ENCODE results near the gene EXO5.
"Not testable (repeated sequence)": the region's sequence is repeated elsewhere in the genome, so short reads cannot be mapped to it uniquely, and the experiment has no call there.

The EXO5 gene

GRCh38 chr1:40532844-40533424 is 24.4 kb downstream of the EXO5 start:
- DNase-seq (ENCODE audit: low read depth, low spot score): no peak
- TF ChIP-seq POLR2AphosphoS5 (IDR thresholded peaks at IDR 0.05; ENCODE audit: borderline replicate concordance, low read depth, low read length) (no peak), FOXP2 (optimal IDR thresholded peaks at IDR 0.05; ENCODE audit: control extremely low read depth, extremely low read length, insufficient read depth) (no peak), EZH2 (IDR thresholded peaks at IDR 0.05) (no peak)
- Histone ChIP-seq H3K36me3 (ENCODE audit: insufficient read depth, low read length) (0 out of 2 replicates have a peak, but pooled peaks cover 5% of the 10 kb centered on the region), H3K9me3 (ENCODE audit: low read depth, low read length) (no peaks in the 10 kb centered on the region), H3K4me3 (peak overlapping the region; percentile 90), H3K9ac (ENCODE audit: insufficient read length) (peak overlapping the region; percentile 81), H3K27ac (no peak overlapping the region)

- TF ChIP-seq FOXP2 (optimal IDR thresholded peaks at IDR 0.05; ENCODE audit: control extremely low read depth, extremely low read length, insufficient read depth): no peak
- TF ChIP-seq EZH2 (IDR thresholded peaks at IDR 0.05): no peak
- TF ChIP-seq POLR2AphosphoS5 (IDR thresholded peaks at IDR 0.05; ENCODE audit: borderline replicate concordance, low read depth, low read length): no peak
- DNase-seq (ENCODE audit: low read depth, low spot score): no peak
Observed at GRCh38 chr1:40534589-40534988, 26.0 kb downstream of the EXO5 start.

GRCh38 chr1:40535732-40536131 is 27.2 kb downstream of the EXO5 start:
- TF ChIP-seq FOXP2 (optimal IDR thresholded peaks at IDR 0.05; ENCODE audit: control extremely low read depth, extremely low read length, insufficient read depth): no peak
- TF ChIP-seq POLR2AphosphoS5 (IDR thresholded peaks at IDR 0.05; ENCODE audit: borderline replicate concordance, low read depth, low read length): no peak
- no peak for TF ChIP-seq EZH2 (IDR thresholded peaks at IDR 0.05)
- Histone ChIP-seq H3K4me3 (no peak overlapping the region), H3K9ac (ENCODE audit: insufficient read length) (no peak overlapping the region), H3K36me3 (ENCODE audit: insufficient read depth, low read length) (0 out of 2 replicates have a peak, but pooled peaks cover 5% of the 10 kb centered on the region), H3K9me3 (ENCODE audit: low read depth, low read length) (no peaks in the 10 kb centered on the region), H3K27ac (no peak overlapping the region)
- no peak for DNase-seq (ENCODE audit: low read depth, low spot score)

More at GRCh38 chr1:40534589-40534988, 26.0 kb downstream of the EXO5 start:
- 0 out of 2 replicates have a peak, but pooled peaks cover 5% of the 10 kb centered on the region for H3K36me3 ChIP-seq (ENCODE audit: insufficient read depth, low read length)
- no peak overlapping the region for H3K27ac ChIP-seq
- no peak overlapping the region for H3K9ac ChIP-seq (ENCODE audit: insufficient read length)
- no peak overlapping the region for H3K4me3 ChIP-seq
- H3K9me3 ChIP-seq (ENCODE audit: low read depth, low read length): no peaks in the 10 kb centered on the region

GRCh38 chr1:40539338-40539737 is 30.8 kb downstream of the EXO5 start:
- H3K9ac ChIP-seq (ENCODE audit: insufficient read length): no peak overlapping the region
- no peak for TF ChIP-seq POLR2AphosphoS5 (IDR thresholded peaks at IDR 0.05; ENCODE audit: borderline replicate concordance, low read depth, low read length)
- no peak for TF ChIP-seq EZH2 (IDR thresholded peaks at IDR 0.05)
- TF ChIP-seq FOXP2 (optimal IDR thresholded peaks at IDR 0.05; ENCODE audit: control extremely low read depth, extremely low read length, insufficient read depth): no peak
- peaks cover 15% of the 10 kb centered on the region for H3K36me3 ChIP-seq (ENCODE audit: insufficient read depth, low read length)
- no peaks in the 10 kb centered on the region for H3K9me3 ChIP-seq (ENCODE audit: low read depth, low read length)
- DNase-seq (ENCODE audit: low read depth, low spot score): no peak
- no peak overlapping the region for H3K27ac ChIP-seq
- no peak overlapping the region for H3K4me3 ChIP-seq

GRCh38 chr1:40546957-40547356 is 38.4 kb downstream of the EXO5 start:
- Histone ChIP-seq H3K27ac (no peak overlapping the region), H3K36me3 (ENCODE audit: insufficient read depth, low read length) (peaks cover 40% of the 10 kb centered on the region), H3K9me3 (ENCODE audit: low read depth, low read length) (peaks cover 3% of the 10 kb centered on the region; the same call in 1 of the 2 replicates), H3K4me3 (no peak overlapping the region), H3K9ac (ENCODE audit: insufficient read length) (no peak overlapping the region)
- no peak for TF ChIP-seq FOXP2 (optimal IDR thresholded peaks at IDR 0.05; ENCODE audit: control extremely low read depth, extremely low read length, insufficient read depth)
- no peak for TF ChIP-seq EZH2 (IDR thresholded peaks at IDR 0.05)
- no peak for TF ChIP-seq POLR2AphosphoS5 (IDR thresholded peaks at IDR 0.05; ENCODE audit: borderline replicate concordance, low read depth, low read length)
- DNase-seq (ENCODE audit: low read depth, low spot score): no peak

GRCh38 chr1:40553017-40553416 is 44.5 kb downstream of the EXO5 start:
- no peak overlapping the region for H3K9ac ChIP-seq (ENCODE audit: insufficient read length)
- no peak overlapping the region for H3K4me3 ChIP-seq
- H3K9me3 ChIP-seq (ENCODE audit: low read depth, low read length): no peaks in the 10 kb centered on the region
- no peak overlapping the region for H3K27ac ChIP-seq
- no peaks in the 10 kb centered on the region for H3K36me3 ChIP-seq (ENCODE audit: insufficient read depth, low read length)
- TF ChIP-seq POLR2AphosphoS5 (IDR thresholded peaks at IDR 0.05; ENCODE audit: borderline replicate concordance, low read depth, low read length) (no peak), EZH2 (IDR thresholded peaks at IDR 0.05) (no peak), FOXP2 (optimal IDR thresholded peaks at IDR 0.05; ENCODE audit: control extremely low read depth, extremely low read length, insufficient read depth) (no peak)
- no peak for DNase-seq (ENCODE audit: low read depth, low spot score)

- H3K27ac ChIP-seq; H3K9me3 ChIP-seq (ENCODE audit: low read depth, low read length); H3K4me3 ChIP-seq; DNase-seq (ENCODE audit: low read depth, low spot score); H3K9ac ChIP-seq (ENCODE audit: insufficient read length); H3K36me3 ChIP-seq (ENCODE audit: insufficient read depth, low read length): not testable (repeated sequence)
Observed at GRCh38 chr1:40554807-40555206, 46.2 kb downstream of the EXO5 start.

- Histone ChIP-seq H3K9me3 (ENCODE audit: low read depth, low read length) (0 out of 2 replicates have a peak, but pooled peaks cover 2% of the 10 kb centered on the region), H3K9ac (ENCODE audit: insufficient read length) (no peak overlapping the region), H3K4me3 (no peak overlapping the region), H3K36me3 (ENCODE audit: insufficient read depth, low read length) (no peaks in the 10 kb centered on the region), H3K27ac (no peak overlapping the region)
- TF ChIP-seq EZH2 (IDR thresholded peaks at IDR 0.05): no peak
- TF ChIP-seq FOXP2 (optimal IDR thresholded peaks at IDR 0.05; ENCODE audit: control extremely low read depth, extremely low read length, insufficient read depth): no peak
- no peak for TF ChIP-seq POLR2AphosphoS5 (IDR thresholded peaks at IDR 0.05; ENCODE audit: borderline replicate concordance, low read depth, low read length)
- no peak for DNase-seq (ENCODE audit: low read depth, low spot score)
Observed at GRCh38 chr1:40556121-40556520, 47.6 kb downstream of the EXO5 start.

GRCh38 chr1:40558241-40558640 is 49.7 kb downstream of the EXO5 start:
- H3K36me3 ChIP-seq (ENCODE audit: insufficient read depth, low read length); H3K9ac ChIP-seq (ENCODE audit: insufficient read length); DNase-seq (ENCODE audit: low read depth, low spot score); H3K4me3 ChIP-seq; H3K27ac ChIP-seq; H3K9me3 ChIP-seq (ENCODE audit: low read depth, low read length): not testable (repeated sequence)
